Right kidney (tissue), 9 donors: ENCODE measurements around the gene EIF2B4.

Experiments used
- DNase-seq: peaks from one replicate; pipeline ENCODE4 v3.0.0-alpha.2; 2016
- long read RNA-seq, 8 donors: transcript quantifications; one replicate each; lab custom pipeline, GENCODE V29; 2026

EIF2B4 gene
- long read RNA-seq, donor 1, transcript EIF2B4-209 (2 exons, 607 nt): major isoform, 15 of 33 reads
- long read RNA-seq, donor 1, transcript EIF2B4-201 (13 exons, 1,792 nt): minor isoform, 11 of 33 reads
- long read RNA-seq, donor 1, transcript EIF2B4-205 (13 exons, 1,608 nt): minor isoform, 7 of 33 reads
- long read RNA-seq, donor 1, partial matches to known transcripts: 0 of 33 reads
- long read RNA-seq, donor 1, other reads (novel, unspliced or antisense): 0 of 33 reads
- long read RNA-seq, donor 2, transcript EIF2B4-209 (2 exons, 607 nt): major isoform, 7 of 15 reads
- long read RNA-seq, donor 2, partial matches to known transcripts: 0 of 15 reads
- long read RNA-seq, donor 2, other reads (novel, unspliced or antisense): 0 of 15 reads
- long read RNA-seq, donor 3, transcript EIF2B4-209 (2 exons, 607 nt): major isoform, 8 of 12 reads
- long read RNA-seq, donor 3, partial matches to known transcripts: 0 of 12 reads
- long read RNA-seq, donor 3, other reads (novel, unspliced or antisense): 0 of 12 reads
- long read RNA-seq, donor 4, transcript EIF2B4-209 (2 exons, 607 nt): major isoform, 13 of 155 reads
- long read RNA-seq, donor 4, partial matches to known transcripts: 136 of 155 reads
- long read RNA-seq, donor 4, other reads (novel, unspliced or antisense): 0 of 155 reads
- long read RNA-seq, donor 5, transcript EIF2B4-205 (13 exons, 1,608 nt): minor isoform, 5 of 19 reads
- long read RNA-seq, donor 5, transcript EIF2B4-209 (2 exons, 607 nt): major isoform, 11 of 19 reads
- long read RNA-seq, donor 5, partial matches to known transcripts: 0 of 19 reads
- long read RNA-seq, donor 5, other reads (novel, unspliced or antisense): 0 of 19 reads
- long read RNA-seq, donor 6, transcript EIF2B4-205 (13 exons, 1,608 nt): minor isoform, 5 of 168 reads
- long read RNA-seq, donor 6, transcript EIF2B4-209 (2 exons, 607 nt): major isoform, 11 of 168 reads
- long read RNA-seq, donor 6, partial matches to known transcripts: 148 of 168 reads
- long read RNA-seq, donor 6, other reads (novel, unspliced or antisense): 0 of 168 reads
- long read RNA-seq, donor 7, transcript EIF2B4-201 (13 exons, 1,792 nt): minor isoform, 6 of 27 reads
- long read RNA-seq, donor 7, transcript EIF2B4-209 (2 exons, 607 nt): major isoform, 8 of 27 reads
- long read RNA-seq, donor 7, partial matches to known transcripts: 9 of 27 reads
- long read RNA-seq, donor 7, other reads (novel, unspliced or antisense): 0 of 27 reads
- long read RNA-seq, donor 8, transcript EIF2B4-209 (2 exons, 607 nt): major isoform, 12 of 20 reads
- long read RNA-seq, donor 8, partial matches to known transcripts: 0 of 20 reads
- long read RNA-seq, donor 8, other reads (novel, unspliced or antisense): 0 of 20 reads

- DNase-seq: peak; percentile 99
These were observed at the start of gene EIF2B4, which contains the start of gene SNX17 for GRCh38 chr2:27370026-27370815. EIF2B4 (minus strand) TSS chr2:27370338; CDS start chr2:27370314, 24 bp downstream. SNX17 (plus strand) TSS chr2:27370616; CDS start chr2:27370744, 128 bp downstream.

GRCh38 chr2:27416151-27416550 lies 46.0 kb upstream of the EIF2B4 start:
- DNase-seq: no peak

- DNase-seq: no peak
These were observed 42.4 kb upstream of the EIF2B4 start for GRCh38 chr2:27412419-27413152.

GRCh38 chr2:27409321-27410073 lies 39.4 kb upstream of the EIF2B4 start, which contains the start of gene PPM1G:
PPM1G (minus strand) TSS chr2:27409591; CDS start chr2:27409422, 169 bp downstream.
- DNase-seq: peak; percentile 94

- DNase-seq: no peak
These were observed 38.6 kb upstream of the EIF2B4 start for GRCh38 chr2:27408601-27409320.

GRCh38 chr2:27407798-27408491 lies 37.8 kb upstream of the EIF2B4 start:
- peak; percentile 28 for DNase-seq

GRCh38 chr2:27400348-27401135 lies 30.4 kb upstream of the EIF2B4 start:
- DNase-seq: no peak

GRCh38 chr2:27398962-27399361 lies 28.8 kb upstream of the EIF2B4 start:
- no peak for DNase-seq

GRCh38 chr2:27393225-27393624 lies 23.1 kb upstream of the EIF2B4 start:
- DNase-seq: no peak

GRCh38 chr2:27390822-27391679 lies 20.9 kb upstream of the EIF2B4 start:
- DNase-seq: no peak

- DNase-seq: no peak
These were observed 11.5 kb upstream of the EIF2B4 start for GRCh38 chr2:27381577-27382181.

GRCh38 chr2:27380626-27381545 lies 10.7 kb upstream of the EIF2B4 start, which contains the start of gene ZNF513:
ZNF513 (minus strand) TSS chr2:27380734; CDS start chr2:27380526, 208 bp downstream.
- peak; percentile 82 for DNase-seq

- DNase-seq: peak; percentile 60
These were observed 9.9 kb upstream of the EIF2B4 start for GRCh38 chr2:27379836-27380625.

- no peak for DNase-seq
These were observed 9.3 kb upstream of the EIF2B4 start for GRCh38 chr2:27379383-27379835.
